ENCODE measurements around the gene G6PC3.

GRCh38 chr17:44111777-44112176, 41.2 kb downstream of the G6PC3 start:
- TF ChIP-seq GATA2 (IDR thresholded peaks at IDR 0.05; ENCODE audit: low read depth, low read length) (no peak), GATA3 (IDR thresholded peaks at IDR 0.05; ENCODE audit: low read depth, low read length) (no peak)

All from SH-SY5Y (cell line).